Activated T-helper 1 cell treated with anti-CD3 and anti-CD28 coated beads, Interleukin-12 subunit alpha, Interleukin-12 subunit beta, Interleukin-2, Interleukin-4 antibody, amounts not matched to agents 30 ng/mL and 10 ng/mL and 1 ng/mL, durations not matched to agents 14 hours and 24 hours and 36 hours (primary cell): Measurements from ENCODE around the gene OGFOD1. TPM values are rescaled to one million over a fixed set of nuclear protein-coding genes. Genes with fewer than 3 reads are reported as not detected.

Experiments
- DNase-seq: peaks from one replicate; pipeline ENCODE4 v3.0.0; 2021; ENCODE audit warnings: low spot score
- H3K27ac Mint-ChIP-seq: one replicate; pipeline ENCODE4 v1.8.0; 2021; ENCODE audit warnings: mild to moderate bottlenecking, mixed read lengths
- H3K27me3 Mint-ChIP-seq: one replicate; pipeline ENCODE4 v1.8.0; 2022; ENCODE audit warnings: mild to moderate bottlenecking, moderate library complexity, mixed read lengths; ENCODE audit not compliant: insufficient read depth
- H3K36me3 Mint-ChIP-seq: one replicate; pipeline ENCODE4 v1.8.0; 2021; ENCODE audit warnings: low read depth, mixed read lengths
- H3K4me1 Mint-ChIP-seq: one replicate; pipeline ENCODE4 v1.8.0; 2021; ENCODE audit warnings: low read depth, mixed read lengths
- H3K4me3 Mint-ChIP-seq: one replicate; pipeline ENCODE4 v1.8.0; 2021; ENCODE audit warnings: mild to moderate bottlenecking, moderate library complexity, mixed read lengths
- H3K9me3 Mint-ChIP-seq: one replicate; pipeline ENCODE4 v1.8.0; 2021; ENCODE audit warnings: mixed read lengths
- intact Hi-C: fragments of 100-400 bp; cut with micrococcal nuclease; formaldehyde crosslinking; loops from one replicate; pipeline ENCODE4 v1.15.1; 2024
- total RNA-seq: library from RNA; stranded (reverse); gene quantifications from 2 replicates; pipeline ENCODE4 v1.2.3, GENCODE V29; 2022

OGFOD1 gene
- 87.9 and 90.9 TPM in 2 replicates for total RNA-seq

GRCh38 chr16:56450986-56451752 is at the start of gene OGFOD1, which contains the start of gene NUDT21:
OGFOD1 (plus strand) TSS chr16:56451554; CDS start chr16:56451613, 59 bp downstream.
NUDT21 (minus strand) TSS chr16:56451332; CDS start chr16:56451202, 130 bp downstream.
- H3K9me3 Mint-ChIP-seq: no peaks in the 10 kb centered on the region
- peaks cover 37% of the 10 kb centered on the region for H3K36me3 Mint-ChIP-seq
- intact Hi-C loops: loop anchor here (1.0 to 5.0 kb wide), 13 partner anchors 26 to 1942 kb away; partner anchors contain the start of genes AMFR, BBS2, GINS3 and HERPUD1
- peak within 1 kb of the TSS; percentile 97 for H3K4me3 Mint-ChIP-seq
- H3K27me3 Mint-ChIP-seq: no peaks in the 10 kb centered on the region
- peak; percentile 92 for DNase-seq
- peak within 1 kb of the TSS; percentile 97 for H3K27ac Mint-ChIP-seq
- H3K4me1 Mint-ChIP-seq: peaks cover 65% of the 10 kb centered on the region

DNA sequence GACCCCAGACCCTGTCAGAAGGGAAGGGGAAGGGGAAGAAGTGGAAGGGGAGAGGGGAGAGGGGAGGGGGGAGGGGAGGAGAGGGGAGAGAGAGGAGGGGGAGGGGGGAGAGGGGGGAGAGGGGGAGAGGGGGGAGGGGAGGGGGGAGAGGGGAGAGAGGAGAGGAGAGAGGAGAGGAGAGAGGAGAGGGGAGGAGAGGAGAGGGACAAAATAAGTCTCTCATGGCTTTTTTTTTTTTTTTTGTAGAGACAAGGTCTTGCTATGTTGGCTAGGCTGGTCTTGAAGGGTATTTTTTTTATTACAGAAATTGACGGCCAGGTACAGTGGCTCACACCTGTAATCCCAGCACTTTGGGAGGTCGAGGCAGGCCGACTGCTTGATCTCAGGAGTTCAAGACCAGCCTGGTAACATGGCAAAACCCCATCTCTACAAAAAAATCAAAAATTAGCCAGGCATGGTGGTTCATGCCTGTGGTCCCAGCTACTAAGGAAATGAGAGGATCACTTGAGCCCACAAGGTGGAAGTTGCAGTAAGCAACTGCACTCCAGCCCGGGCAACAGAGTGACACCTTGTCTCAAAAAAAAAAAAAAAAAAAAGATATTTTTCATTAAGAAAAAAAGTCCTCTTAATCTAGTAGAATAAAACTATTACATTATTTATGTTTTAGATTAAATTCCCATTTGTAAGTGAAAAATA is 45.2 kb upstream of the OGFOD1 start:
- Mint-ChIP-seq H3K36me3 (peaks cover 20% of the 10 kb centered on the region), H3K9me3 (no peaks in the 10 kb centered on the region), H3K4me1 (no peaks in the 10 kb centered on the region), H3K4me3 (no peak overlapping the region), H3K27ac (no peak overlapping the region), H3K27me3 (no peaks in the 10 kb centered on the region)
- intact Hi-C loops: no loop called here
- DNase-seq: no peak

- no peak overlapping the region for H3K4me3 Mint-ChIP-seq
- H3K4me1 Mint-ChIP-seq: no peaks in the 10 kb centered on the region
- peaks cover 10% of the 10 kb centered on the region for H3K36me3 Mint-ChIP-seq
- H3K27me3 Mint-ChIP-seq: no peaks in the 10 kb centered on the region
- DNase-seq: no peak
- H3K27ac Mint-ChIP-seq: no peak overlapping the region
- no peaks in the 10 kb centered on the region for H3K9me3 Mint-ChIP-seq
- intact Hi-C loops: no loop called here
Observed at GRCh38 chr16:56408379-56409098, 42.8 kb upstream of the OGFOD1 start.

DNA sequence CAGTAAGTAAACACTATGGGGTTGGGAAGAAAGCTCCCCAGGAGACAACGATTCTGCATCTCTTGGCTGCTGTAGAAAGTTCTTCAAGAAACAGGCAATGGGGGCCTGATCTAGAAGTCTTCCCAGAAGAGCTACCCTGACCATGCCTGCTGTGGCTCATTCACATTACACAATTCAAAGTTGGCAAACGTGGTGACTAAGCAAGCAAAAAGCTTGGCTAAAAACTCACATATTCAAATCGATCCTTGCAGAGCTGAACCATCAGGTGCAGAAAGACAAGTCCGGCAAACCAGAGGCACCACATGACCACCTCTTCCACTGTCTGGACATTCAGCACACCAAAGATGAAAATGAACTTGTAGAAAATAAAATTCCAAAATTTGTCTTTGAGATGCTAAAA is 42.2 kb upstream of the OGFOD1 start:
- Mint-ChIP-seq H3K9me3 (no peaks in the 10 kb centered on the region), H3K36me3 (peaks cover 14% of the 10 kb centered on the region), H3K4me3 (no peak overlapping the region), H3K27me3 (no peaks in the 10 kb centered on the region), H3K4me1 (no peaks in the 10 kb centered on the region), H3K27ac (no peak overlapping the region)
- intact Hi-C loops: no loop called here
- DNase-seq: no peak

DNA sequence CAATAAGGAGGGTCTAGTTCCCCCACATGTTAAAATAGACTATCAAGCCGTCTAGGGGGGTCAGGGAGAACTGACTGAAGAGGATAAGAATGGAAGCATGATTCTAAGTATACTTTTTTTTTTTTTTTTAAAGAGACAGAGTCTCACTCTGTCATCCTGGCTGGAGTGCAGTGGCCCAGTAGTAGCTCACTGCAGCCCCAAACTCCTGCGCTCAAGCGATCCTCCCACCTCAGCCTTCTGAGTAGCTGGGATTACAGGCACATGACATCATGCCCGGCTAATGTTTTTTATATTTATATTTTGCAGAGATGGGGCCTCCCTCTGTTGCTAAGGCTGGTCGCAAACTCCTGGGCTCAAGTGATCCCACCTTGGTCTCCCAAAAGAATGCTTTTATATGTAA is 40.2 kb upstream of the OGFOD1 start:
- H3K36me3 Mint-ChIP-seq: peaks cover 16% of the 10 kb centered on the region
- no peaks in the 10 kb centered on the region for H3K27me3 Mint-ChIP-seq
- no peak overlapping the region for H3K4me3 Mint-ChIP-seq
- no peak for DNase-seq
- no peaks in the 10 kb centered on the region for H3K9me3 Mint-ChIP-seq
- H3K27ac Mint-ChIP-seq: no peak overlapping the region
- H3K4me1 Mint-ChIP-seq: peaks cover 5% of the 10 kb centered on the region
- intact Hi-C loops: no loop called here

DNA sequence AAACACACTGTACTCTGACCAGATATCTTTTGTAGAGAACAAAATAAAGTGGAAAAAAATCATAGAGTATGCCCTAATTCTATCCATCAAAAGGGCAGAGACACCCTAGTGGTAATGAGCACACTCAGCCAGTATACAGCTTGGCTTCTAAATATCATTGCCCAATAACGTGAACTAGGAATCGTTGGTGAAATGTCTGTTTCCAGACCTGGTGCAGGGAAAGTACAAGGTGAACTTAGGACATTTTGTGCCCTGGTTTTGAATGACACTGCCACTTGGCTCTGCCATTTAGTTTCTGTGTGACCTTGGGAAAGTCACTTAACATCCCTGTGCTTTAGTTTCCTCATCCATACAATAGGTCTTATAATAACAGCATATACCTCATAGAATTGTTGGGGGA is 39.7 kb upstream of the OGFOD1 start:
- no peak overlapping the region for H3K4me3 Mint-ChIP-seq
- H3K4me1 Mint-ChIP-seq: peaks cover 5% of the 10 kb centered on the region
- H3K9me3 Mint-ChIP-seq: no peaks in the 10 kb centered on the region
- no peak overlapping the region for H3K27ac Mint-ChIP-seq
- H3K36me3 Mint-ChIP-seq: peaks cover 16% of the 10 kb centered on the region
- no peaks in the 10 kb centered on the region for H3K27me3 Mint-ChIP-seq
- no peak for DNase-seq
- intact Hi-C loops: no loop called here

DNA sequence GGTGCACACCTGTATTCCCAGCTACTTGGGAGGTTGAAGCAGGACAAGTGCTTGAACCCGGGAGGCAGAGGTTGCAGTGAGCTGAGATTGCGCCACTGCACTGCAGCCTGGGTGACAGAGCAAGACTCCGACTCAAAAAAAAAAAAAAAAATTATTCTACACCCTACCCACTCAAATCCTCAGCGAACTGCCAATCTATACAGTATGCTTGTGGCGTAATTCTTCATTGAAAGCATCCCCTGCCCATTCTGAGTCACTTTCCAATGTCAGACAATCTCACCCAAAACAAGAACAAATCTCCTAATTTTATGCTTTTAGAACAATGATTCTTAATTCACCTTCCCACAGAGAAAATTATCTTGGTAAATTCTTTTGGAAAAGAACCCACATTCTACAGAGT is 38.0 kb upstream of the OGFOD1 start:
- intact Hi-C loops: no loop called here
- DNase-seq: no peak
- peaks cover 14% of the 10 kb centered on the region for H3K36me3 Mint-ChIP-seq
- no peaks in the 10 kb centered on the region for H3K27me3 Mint-ChIP-seq
- H3K27ac Mint-ChIP-seq: no peak overlapping the region
- no peaks in the 10 kb centered on the region for H3K9me3 Mint-ChIP-seq
- H3K4me3 Mint-ChIP-seq: no peak overlapping the region
- peaks cover 5% of the 10 kb centered on the region for H3K4me1 Mint-ChIP-seq

- Mint-ChIP-seq H3K4me1 (peaks cover 5% of the 10 kb centered on the region), H3K4me3 (no peak overlapping the region), H3K9me3 (no peaks in the 10 kb centered on the region), H3K36me3 (peaks cover 10% of the 10 kb centered on the region), H3K27me3 (no peaks in the 10 kb centered on the region), H3K27ac (no peak overlapping the region)
- DNase-seq: no peak
- intact Hi-C loops: no loop called here
Observed at GRCh38 chr16:56414366-56414765, 37.0 kb upstream of the OGFOD1 start.

DNA sequence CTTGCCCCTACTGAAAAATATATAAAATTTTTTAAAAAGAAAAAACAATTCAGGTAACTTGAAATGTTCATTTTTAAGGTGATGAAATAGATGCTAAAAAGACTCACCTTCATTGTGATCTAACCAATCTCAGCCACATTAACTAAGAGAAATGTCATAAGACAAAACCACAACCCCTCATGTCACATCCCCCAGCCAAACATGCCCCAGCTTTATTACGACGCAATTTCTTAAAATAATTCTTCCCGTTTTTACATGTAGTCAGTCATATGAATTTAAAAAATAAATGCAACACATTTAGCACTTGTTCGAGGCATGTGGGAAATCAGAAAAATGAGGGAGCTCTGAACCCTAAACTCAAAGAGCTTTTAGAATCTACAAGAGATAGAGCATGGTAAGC is 35.5 kb upstream of the OGFOD1 start:
- Mint-ChIP-seq H3K4me1 (peaks cover 5% of the 10 kb centered on the region), H3K36me3 (peaks cover 10% of the 10 kb centered on the region), H3K4me3 (no peak overlapping the region), H3K27ac (no peak overlapping the region), H3K27me3 (no peaks in the 10 kb centered on the region), H3K9me3 (no peaks in the 10 kb centered on the region)
- no peak for DNase-seq
- intact Hi-C loops: no loop called here

DNA sequence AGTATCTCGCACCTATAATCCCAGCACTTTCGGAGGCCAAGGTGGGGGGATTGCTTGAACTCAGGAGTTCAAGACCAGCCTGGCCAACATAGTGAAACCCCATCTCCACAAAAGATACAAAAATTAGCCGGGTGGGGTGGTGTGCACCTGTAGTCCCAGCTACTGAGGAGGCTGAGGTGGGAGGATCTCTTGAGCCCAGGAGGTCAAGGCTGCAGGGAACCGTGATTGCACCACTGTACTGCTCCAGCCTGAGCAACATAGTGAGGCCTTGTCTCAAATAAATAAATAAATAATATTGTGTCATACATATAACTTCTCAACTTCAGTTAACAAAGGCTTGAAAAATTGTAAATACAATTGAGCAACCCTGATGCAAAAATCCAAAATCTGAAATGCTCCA is 34.2 kb upstream of the OGFOD1 start:
- intact Hi-C loops: no loop called here
- Mint-ChIP-seq H3K27ac (no peak overlapping the region), H3K4me3 (no peak overlapping the region), H3K36me3 (peaks cover 8% of the 10 kb centered on the region), H3K27me3 (no peaks in the 10 kb centered on the region), H3K9me3 (no peaks in the 10 kb centered on the region), H3K4me1 (peaks cover 9% of the 10 kb centered on the region)
- no peak for DNase-seq

DNA sequence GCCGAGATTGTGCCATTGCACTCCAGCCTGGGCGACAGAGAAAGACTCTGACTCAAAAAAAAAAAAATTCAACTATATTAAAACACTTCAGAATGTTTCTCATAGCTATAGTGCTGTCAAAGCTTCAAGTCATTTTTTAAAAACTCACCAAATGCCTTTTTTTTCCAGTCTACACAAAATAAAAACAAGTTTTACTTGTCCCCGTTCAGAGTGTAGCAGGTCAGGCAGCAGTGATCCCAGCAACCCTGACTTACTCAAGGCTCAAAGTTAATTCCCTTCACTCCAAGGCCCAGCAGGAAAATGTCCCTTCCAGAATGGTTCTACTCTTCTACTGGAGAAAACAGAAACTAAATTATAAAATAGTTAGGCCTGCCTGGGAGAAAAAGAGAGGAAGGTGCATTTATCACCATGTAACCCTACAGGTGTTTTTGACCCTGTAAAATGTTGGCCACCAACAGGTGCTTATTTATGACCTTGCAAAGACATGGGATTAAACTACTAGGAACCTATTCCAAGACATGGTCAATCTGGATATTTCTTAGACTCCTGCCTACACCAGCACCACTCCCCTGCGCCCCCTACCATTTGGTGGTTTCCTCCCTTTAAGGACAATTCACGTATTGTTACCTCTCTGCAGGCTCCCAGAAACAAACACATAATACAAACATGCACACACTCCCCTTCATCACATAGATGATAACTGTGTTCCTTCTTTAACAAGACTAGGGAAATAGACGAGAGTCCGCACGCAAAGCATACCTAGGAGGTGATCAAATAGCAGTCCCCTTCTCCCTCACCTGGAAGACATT is 31.4 kb upstream of the OGFOD1 start:
- DNase-seq: no peak
- Mint-ChIP-seq H3K4me3 (no peak overlapping the region), H3K36me3 (peaks cover 2% of the 10 kb centered on the region), H3K27ac (no peak overlapping the region), H3K9me3 (no peaks in the 10 kb centered on the region), H3K27me3 (no peaks in the 10 kb centered on the region), H3K4me1 (peaks cover 33% of the 10 kb centered on the region)
- intact Hi-C loops: no loop called here

- Mint-ChIP-seq H3K27me3 (no peaks in the 10 kb centered on the region), H3K9me3 (no peaks in the 10 kb centered on the region), H3K4me3 (no peak overlapping the region), H3K27ac (no peak overlapping the region), H3K36me3 (peaks cover 2% of the 10 kb centered on the region), H3K4me1 (peaks cover 33% of the 10 kb centered on the region)
- intact Hi-C loops: no loop called here
- DNase-seq: no peak
Observed at GRCh38 chr16:56420613-56421012, 30.7 kb upstream of the OGFOD1 start.
